HG02973 (cell line): ENCODE measurements around the gene ZFAND3.

Experiments
- ATAC-seq: cut with Tn5 transposase; IDR thresholded peaks from one replicate; pipeline ENCODE4 v1.9.1; 2021; ENCODE audit warnings: moderate library complexity; ENCODE audit not compliant: unreplicated experiment

ZFAND3 gene

GRCh38 chr6:38144365-38144945, 324.9 kb downstream of the ZFAND3 start:
- no peak for ATAC-seq

GRCh38 chr6:38146021-38146733, 326.6 kb downstream of the ZFAND3 start:
- no peak for ATAC-seq

- ATAC-seq: no peak
Observed at GRCh38 chr6:38146734-38147027, 327.2 kb downstream of the ZFAND3 start.

GRCh38 chr6:38148606-38149005, 329.1 kb downstream of the ZFAND3 start:
- no peak for ATAC-seq

DNA sequence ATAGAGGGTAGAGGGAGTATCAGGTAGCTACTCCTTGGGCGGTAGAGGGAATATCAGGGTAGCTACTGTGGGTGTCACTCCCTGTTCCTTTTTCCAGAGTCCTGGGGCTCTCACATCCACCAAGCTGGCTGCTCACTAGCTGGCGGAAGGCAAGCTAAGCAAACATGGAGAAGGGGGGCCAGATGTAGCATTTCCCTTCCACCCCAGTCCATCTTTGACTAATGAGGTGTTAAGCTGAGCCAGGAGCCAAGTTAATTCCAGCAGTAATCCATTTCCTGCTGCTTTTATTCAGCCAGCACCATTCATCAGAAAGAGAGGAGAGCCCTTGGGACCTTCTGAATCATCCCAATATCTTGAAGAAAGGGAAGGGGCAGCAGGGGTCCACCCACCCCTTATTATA, 330.0 kb downstream of the ZFAND3 start:
- no peak for ATAC-seq

DNA sequence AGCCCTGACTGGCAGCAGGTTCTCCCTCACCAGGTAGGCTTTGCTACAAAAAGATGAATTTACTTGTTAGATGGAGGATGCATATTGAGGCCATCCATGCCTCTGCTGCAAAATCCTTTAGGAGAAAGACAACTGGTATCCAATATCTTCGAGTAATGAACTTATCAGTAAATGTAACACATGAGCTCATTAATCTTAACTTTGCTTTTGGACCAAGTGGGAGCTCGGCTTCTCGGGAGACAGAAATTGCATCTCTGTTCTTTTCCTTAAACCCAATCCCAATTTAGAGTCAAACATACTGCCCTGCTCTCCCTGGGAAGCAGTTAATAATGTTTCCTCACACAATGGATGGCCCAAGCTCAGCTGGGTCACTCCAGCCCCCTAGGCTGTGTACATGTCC, 330.5 kb downstream of the ZFAND3 start:
- no peak for ATAC-seq

GRCh38 chr6:38150681-38151296, 331.3 kb downstream of the ZFAND3 start:
- ATAC-seq: no peak

DNA sequence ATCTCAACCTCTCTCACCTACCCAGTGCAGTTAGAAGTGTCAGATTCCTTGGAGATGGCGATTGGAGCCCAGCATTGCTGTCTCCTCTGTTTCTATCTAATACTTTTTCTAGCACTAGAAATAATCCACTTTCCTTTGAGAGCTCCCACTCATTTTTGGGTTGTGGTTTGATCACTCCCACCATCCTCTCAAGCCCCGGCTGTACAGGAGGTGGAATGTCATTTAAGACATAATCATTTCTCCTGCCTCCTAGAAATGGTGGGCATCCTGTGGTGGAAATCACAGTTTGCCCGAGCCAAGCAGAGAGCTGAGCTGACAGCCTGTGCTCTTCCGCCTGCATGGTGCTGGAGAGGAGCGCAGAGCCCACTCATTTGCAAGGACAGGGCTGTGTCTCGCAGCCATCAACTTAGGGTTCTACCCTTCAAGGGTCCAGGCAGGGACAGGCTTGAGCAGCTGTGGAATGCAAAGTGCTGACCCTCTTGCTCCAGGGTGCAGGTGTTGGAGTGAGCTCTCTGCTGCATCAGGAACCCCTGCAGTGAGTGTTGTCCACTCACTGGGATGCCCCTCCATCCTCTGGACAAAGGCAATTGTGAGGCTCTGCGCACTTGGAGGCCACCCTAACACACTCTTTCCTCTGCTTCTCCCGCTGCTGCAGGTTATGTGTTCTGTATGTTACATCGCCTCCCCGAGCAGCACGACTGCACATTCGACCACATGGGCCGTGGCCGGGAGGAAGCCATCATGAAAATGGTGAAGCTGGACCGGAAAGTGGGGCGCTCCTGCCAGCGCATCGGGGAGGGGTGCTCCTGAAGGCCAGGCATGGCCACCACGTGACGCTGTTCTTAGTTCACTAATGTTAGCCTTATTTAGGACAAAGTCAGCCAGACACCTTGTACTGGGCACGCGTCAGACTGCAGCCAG, 332.3 kb downstream of the ZFAND3 start:
- no peak for ATAC-seq

- no peak for ATAC-seq
Observed at GRCh38 chr6:38152620-38153019, 333.1 kb downstream of the ZFAND3 start.

GRCh38 chr6:38153076-38153797, 333.7 kb downstream of the ZFAND3 start:
- ATAC-seq: no peak

DNA sequence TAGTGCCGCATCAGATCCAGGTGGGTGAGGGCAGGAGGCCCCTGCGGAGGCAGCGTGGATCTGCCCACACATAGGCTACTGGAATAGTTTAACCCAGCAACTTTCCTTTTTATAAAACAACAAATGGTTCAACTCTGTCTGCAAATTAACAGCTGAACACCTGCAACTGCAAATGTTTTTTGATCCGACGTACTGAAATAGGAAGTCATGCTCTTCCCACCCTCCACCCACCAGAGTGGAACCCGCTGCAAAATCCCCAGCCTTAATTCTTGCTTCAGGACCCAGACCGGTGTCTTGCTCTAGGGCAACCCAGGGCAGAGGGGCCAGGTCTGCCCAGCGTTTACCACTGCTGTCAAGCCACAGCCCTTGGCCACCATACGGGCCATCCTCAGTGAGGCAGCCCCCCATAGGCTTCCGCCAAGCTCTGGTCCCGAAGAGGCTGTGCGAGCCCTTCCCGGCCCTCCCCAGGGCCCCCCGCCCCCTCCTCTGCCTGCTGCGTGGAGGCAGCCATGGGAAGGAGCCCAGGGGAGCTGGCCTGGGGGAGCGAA, 334.3 kb downstream of the ZFAND3 start:
- ATAC-seq: no peak

GRCh38 chr6:38154731-38155130, 335.2 kb downstream of the ZFAND3 start:
- ATAC-seq: no peak

DNA sequence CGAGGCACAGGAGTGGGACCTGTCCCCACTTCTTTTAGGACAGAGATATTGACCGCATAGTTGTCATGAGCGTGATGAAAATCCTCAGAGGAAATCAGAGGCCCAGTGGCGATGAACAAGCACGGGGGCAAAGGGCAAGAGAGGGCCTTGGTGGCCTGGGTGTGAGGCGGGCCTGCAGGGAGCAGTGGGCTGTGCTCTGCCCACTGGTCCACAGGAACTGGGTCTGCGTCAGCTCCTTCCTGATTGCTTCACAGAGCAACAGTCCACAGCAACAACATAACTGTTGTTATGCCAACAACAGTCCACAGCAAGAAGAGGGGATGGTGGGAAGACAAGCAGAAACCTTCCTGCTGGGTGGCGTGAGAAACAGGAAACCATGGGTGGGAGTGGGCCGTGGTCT, 335.6 kb downstream of the ZFAND3 start:
- ATAC-seq: no peak

DNA sequence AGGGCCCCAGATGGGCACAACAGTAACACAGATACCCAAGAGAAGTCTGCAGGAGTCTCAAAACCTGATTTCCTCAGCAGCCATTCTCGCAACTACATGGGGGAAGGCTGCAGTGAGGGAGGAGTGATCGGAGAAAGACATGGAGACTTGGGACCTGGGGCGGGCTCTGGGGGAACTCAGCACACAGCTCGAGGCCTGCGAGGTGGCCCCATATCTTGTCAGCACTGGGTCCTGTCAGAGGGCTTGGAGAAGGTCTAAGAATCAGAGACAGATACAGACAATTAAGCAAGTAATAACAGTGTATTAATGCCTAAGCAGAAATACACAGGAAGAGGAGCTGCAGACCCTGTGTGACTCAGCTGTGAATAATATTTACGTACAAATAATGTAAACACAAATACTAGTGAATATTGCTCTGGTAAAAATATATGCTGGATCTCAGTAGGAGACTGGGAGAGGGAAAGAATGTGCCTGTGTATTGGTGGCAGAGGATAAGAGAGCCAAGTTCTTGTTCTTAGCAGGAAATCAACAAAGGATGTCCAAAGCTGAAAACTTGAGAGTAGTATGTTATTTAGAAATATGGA, 336.2 kb downstream of the ZFAND3 start:
- no peak for ATAC-seq

- ATAC-seq: no peak
Observed at GRCh38 chr6:38156818-38157565, 337.5 kb downstream of the ZFAND3 start.

DNA sequence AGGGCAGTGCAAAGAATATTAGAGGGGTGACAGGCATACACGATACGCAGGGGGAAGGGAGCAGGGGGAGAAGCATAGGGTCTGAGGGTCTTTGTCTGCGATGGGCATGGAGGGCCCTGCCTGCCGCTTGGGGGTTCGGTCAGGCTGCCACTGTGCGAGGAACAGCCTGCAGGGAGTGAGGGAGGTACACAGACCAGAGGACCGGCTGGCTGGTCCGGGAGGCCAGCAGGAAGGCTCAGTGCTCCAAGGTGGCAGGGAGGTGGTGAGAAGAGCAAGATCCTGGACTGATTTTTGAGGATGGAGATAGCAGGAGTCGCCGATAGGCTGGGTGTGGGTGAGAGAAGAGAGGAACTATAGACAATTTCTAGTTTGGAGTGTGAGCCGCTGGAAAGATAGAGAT, 338.4 kb downstream of the ZFAND3 start:
- no peak for ATAC-seq

DNA sequence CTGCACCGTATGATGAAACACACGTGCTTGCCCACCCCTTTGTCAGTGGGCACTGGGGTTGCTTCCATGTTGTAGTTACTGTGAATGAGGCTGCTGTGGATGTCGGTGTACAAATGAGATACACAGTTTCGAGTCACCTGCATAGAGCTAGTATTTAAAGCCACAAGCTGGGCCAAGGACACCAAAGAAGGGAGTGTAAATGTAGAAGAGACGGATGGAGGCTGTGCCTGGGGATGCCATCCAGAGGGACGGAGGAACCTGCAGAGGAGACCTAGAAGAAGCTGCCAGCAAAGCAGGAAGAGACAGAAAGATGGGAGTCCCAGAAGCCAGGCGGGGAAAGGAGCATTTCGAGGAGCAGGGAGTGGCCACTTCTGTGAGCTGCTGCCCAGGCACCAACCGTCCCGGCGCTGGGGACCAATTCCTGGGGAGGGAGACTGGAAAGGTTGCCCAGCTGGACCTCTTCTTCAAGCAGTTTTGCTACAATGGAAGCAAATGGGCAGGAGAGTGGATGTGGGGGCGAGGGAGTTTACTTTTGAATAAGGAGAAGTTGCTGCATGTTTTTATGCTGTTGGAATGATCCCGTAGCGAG, 339.3 kb downstream of the ZFAND3 start:
- no peak for ATAC-seq

GRCh38 chr6:38159596-38159995, 340.1 kb downstream of the ZFAND3 start:
- ATAC-seq: no peak

DNA sequence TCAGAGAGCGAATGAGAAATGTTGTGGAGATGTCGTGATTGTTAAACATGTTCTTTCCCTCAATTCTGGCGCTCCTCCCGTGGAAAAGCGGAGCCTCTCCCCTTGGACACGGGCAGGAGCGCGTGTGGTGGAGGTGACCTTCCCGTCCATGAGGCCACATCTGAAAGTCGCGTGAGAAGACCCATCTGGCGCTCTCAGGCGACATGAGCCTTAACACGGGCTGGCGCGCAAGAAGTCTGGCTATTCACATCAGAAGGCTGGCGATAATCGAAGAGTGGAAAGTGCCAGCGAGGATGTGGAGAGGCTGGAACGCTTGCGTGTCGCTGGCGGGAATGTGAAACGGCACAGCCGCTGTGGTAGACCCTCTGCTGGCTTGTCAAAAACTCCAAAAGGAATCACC, 341.3 kb downstream of the ZFAND3 start:
- no peak for ATAC-seq
